Right atrium auricular region (tissue), 2 donors: ENCODE results near the gene RHBG. TPM values are rescaled to one million over a fixed set of nuclear protein-coding genes. Genes with fewer than 3 reads are reported as not detected.

Source experiments
- DNase-seq: peaks from one replicate; pipeline ENCODE4 v3.0.0-alpha.2; 2019; ENCODE audit warnings: low spot score
- H3K27ac ChIP-seq, 2 donors: fragments of 200-600 bp; sonication (generic); 1 replicate in 1 of 2; 2 replicates in 1 of 2; pipeline ENCODE4 v1.5.1; 2016 to 2019
- H3K27me3 ChIP-seq, 2 donors: fragments of 200-600 bp; sonication (generic); one replicate each; pipeline versions ENCODE4 v1.5.1 to v1.6.0; 2017 to 2019
- H3K36me3 ChIP-seq: fragments of 200-600 bp; sonication (generic); one replicate; pipeline ENCODE4 v1.5.1; 2016
- H3K4me1 ChIP-seq, 2 donors: fragments of 200-600 bp; sonication (generic); one replicate each; pipeline versions ENCODE4 v1.5.1 to v1.6.0; 2017 to 2019
- H3K4me3 ChIP-seq, 2 donors: fragments of 200-600 bp; sonication (generic); 1 replicate in 1 of 2; 2 replicates in 1 of 2; pipeline ENCODE4 v1.5.1; 2017 to 2019; ENCODE audit warnings: mild to moderate bottlenecking in 1 of 2, moderate library complexity in 1 of 2
- H3K9me3 ChIP-seq, 2 donors: fragments of 200-600 bp; sonication (generic); one replicate each; pipeline ENCODE4 v1.5.1; 2019
- total RNA-seq, 2 donors: library from RNA; depleted of rRNA; stranded (reverse); fragments of >200 nt; gene quantifications; one replicate each; pipeline ENCODE4 v1.1.0, GENCODE V29; 2016
- TF ChIP-seq, protein P1 (sequence below), 2 donors: fragments of 200-600 bp; sonication (generic); IDR thresholded peaks; one replicate each; pipeline ENCODE4 v1.5.1; 2019; ENCODE audit warnings: antibody characterized with exemption in 2 of 2

Gene RHBG
- total RNA-seq, 2 donors from 2014 or later, result not detected

DNA sequence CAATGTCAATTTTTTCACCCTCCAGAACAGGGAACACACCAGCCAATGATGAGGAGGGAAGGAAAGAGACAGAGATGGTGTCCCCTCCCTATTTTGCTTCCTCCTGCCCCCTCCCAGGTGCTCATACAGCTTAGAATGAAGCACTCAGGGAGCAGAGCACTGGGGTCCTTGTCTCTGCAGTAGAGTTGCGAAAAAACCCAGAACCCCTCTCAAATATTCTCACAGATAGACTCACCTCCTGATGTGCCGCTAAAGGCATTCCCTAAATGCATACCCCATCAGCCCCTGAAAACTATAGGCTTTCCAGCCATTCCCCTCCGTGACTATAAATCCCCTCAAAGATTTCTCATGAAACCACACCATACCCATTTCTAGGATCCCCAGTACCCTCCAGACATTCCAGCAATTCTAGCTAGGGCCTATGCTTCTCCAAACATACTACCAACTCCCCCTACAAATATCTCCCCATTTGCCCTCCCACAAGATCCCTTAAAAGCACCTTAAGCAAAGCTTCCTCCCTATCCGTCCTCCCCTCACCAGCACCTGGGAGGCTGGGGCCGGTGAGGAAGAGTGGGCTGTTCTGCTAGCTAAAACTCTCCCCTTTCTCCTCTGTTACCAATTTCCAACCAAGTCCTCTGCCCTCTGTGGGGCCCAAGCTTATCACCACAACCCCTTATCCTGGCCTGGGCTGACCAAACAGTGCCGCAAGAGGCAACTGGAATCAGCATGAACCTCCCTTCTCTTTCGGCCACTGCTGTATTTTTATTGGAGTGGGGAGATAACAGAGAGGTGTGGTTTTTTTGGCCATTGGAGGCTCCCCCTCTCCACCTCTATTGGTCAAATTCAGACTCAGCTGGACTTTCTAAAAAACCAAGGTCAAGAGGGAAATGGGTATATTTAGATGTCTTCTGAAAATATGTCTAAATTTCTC, 54.7 kb downstream of the RHBG start:
- Histone ChIP-seq H3K9me3 (no peaks in the 10 kb centered on the region), H3K27me3 (peaks cover 32 to 34% of the 10 kb centered on the region in 2 donors), H3K27ac (no peak overlapping the region), H3K36me3 (no peaks in the 10 kb centered on the region), H3K4me3 (no peak overlapping the region), H3K4me1 (peaks cover 0 to 25% of the 10 kb centered on the region in 2 donors)
- no peak for DNase-seq
- TF ChIP-seq, protein P1, sequence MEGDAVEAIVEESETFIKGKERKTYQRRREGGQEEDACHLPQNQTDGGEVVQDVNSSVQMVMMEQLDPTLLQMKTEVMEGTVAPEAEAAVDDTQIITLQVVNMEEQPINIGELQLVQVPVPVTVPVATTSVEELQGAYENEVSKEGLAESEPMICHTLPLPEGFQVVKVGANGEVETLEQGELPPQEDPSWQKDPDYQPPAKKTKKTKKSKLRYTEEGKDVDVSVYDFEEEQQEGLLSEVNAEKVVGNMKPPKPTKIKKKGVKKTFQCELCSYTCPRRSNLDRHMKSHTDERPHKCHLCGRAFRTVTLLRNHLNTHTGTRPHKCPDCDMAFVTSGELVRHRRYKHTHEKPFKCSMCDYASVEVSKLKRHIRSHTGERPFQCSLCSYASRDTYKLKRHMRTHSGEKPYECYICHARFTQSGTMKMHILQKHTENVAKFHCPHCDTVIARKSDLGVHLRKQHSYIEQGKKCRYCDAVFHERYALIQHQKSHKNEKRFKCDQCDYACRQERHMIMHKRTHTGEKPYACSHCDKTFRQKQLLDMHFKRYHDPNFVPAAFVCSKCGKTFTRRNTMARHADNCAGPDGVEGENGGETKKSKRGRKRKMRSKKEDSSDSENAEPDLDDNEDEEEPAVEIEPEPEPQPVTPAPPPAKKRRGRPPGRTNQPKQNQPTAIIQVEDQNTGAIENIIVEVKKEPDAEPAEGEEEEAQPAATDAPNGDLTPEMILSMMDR (IDR thresholded peaks at IDR 0.05), result no peak

DNA sequence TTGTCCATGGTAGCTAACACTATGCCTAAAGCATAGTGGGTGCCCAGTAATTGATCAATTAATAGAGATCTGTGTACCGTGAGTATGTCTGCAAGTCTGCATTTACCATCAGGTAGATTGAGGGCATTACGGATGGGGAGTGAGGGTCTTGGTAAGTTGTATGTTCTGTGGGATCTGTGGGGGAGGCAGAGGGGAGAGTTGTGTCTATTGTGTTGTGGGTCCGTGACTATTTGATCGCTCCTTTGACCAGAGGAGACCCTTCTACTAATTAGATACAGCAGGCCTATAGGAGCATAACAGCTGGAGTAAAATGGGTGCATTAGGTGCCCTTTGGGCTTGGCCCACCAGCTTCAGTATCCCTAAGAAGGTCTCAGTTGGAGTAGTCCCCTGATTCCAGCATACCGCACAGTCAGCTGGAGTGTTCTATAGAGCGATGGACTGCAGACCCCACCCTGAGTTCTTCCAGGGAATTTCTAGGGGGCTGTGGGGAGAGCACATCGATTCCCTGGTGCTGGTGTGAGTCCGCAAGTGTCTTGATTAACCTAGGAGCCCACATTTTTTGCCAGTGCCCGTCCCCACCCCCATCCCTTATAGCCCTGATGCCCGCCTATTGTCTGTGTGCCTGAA, 55.9 kb downstream of the RHBG start:
- Histone ChIP-seq H3K36me3 (no peaks in the 10 kb centered on the region), H3K4me1 (peaks cover 0 to 22% of the 10 kb centered on the region in 2 donors), H3K9me3 (no peaks in the 10 kb centered on the region), H3K4me3 (no peak overlapping the region), H3K27me3 (peaks cover 23 to 29% of the 10 kb centered on the region in 2 donors), H3K27ac (no peak overlapping the region)
- no peak for DNase-seq
- TF ChIP-seq, protein P1 (IDR thresholded peaks at IDR 0.05), result no peak

DNA sequence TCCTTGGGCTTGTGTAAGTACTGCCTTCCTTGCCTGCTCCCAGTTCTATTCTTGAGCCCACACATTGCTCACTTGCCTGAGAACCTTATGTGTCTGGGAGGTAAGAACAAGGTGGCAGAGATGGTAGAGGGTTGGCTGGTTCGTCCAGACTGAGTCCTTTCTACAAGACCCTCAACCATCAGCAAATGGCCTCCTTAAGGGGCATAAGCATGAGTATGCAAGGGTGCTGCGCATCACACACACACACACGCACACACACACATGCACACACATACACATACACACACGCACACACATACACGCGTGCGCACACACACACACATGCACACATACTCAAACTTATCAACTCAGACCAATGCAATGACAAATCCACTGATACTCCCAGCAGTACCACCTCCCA, 56.9 kb downstream of the RHBG start:
- Histone ChIP-seq H3K36me3 (no peaks in the 10 kb centered on the region), H3K27ac (no peak overlapping the region), H3K27me3 (peaks cover 19 to 21% of the 10 kb centered on the region in 2 donors), H3K4me3 (no peak overlapping the region), H3K4me1 (peaks cover 0 to 12% of the 10 kb centered on the region in 2 donors), H3K9me3 (no peaks in the 10 kb centered on the region)
- no peak for DNase-seq
- TF ChIP-seq, protein P1 (IDR thresholded peaks at IDR 0.05), result no peak

DNA sequence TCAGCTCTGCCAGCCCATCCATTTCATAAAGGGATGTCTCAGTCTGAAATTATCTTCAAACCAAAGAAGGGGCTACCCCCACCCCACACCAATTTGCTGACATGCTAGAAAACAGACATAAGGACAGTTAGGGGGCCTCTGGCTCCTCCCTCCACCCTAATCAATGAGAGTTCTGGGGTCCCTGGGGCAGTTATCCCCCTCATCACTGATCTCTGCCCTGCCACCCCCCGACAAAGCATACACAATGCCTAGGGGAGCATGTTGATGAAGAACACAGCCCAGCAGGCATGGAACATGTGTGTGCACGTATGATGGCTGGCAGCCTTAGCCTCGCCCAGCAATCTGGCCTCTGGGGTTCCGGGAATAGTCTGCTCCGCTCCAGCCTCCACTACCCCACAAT, 58.9 kb downstream of the RHBG start:
- H3K27me3 ChIP-seq, result peaks cover 9 to 15% of the 10 kb centered on the region in 2 donors
- TF ChIP-seq, protein P1 (IDR thresholded peaks at IDR 0.05), result no peak
- no peaks in the 10 kb centered on the region for H3K9me3 ChIP-seq
- H3K27ac ChIP-seq, result no peak overlapping the region
- no peak overlapping the region for H3K4me3 ChIP-seq
- H3K4me1 ChIP-seq, result no peaks in the 10 kb centered on the region
- H3K36me3 ChIP-seq, result no peaks in the 10 kb centered on the region
- DNase-seq, result no peak

DNA sequence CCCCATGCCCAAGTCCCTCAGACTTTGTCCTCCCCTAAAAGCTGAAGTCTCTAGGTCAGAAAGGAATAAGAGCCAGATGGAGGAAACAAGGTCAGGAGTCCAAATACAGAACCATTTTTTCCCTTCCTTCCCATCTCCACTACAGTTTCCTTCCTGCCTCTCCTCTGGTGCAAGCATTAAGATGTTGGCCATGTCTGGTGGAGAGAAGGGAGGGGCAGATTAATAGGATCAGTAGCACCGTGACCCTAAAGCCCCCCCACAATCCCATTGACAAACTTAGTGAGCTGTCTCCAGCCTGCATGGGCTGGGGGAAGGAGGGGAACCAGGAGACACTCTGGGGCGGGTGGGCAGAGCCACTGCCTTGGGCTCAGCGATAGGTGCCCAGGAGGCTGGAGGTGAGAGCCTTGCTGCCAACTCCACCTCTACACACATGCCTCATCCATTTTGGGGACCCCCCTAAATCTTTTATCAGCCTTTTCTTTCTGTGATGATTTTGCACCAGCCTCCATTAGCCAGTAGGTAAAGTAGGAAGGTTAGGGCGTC, 59.8 kb downstream of the RHBG start:
- Histone ChIP-seq H3K4me3 (no peak overlapping the region), H3K27ac (no peak overlapping the region), H3K27me3 (peaks cover 9 to 16% of the 10 kb centered on the region in 2 donors), H3K4me1 (no peaks in the 10 kb centered on the region), H3K36me3 (no peaks in the 10 kb centered on the region), H3K9me3 (no peaks in the 10 kb centered on the region)
- TF ChIP-seq, protein P1 (IDR thresholded peaks at IDR 0.05), result no peak
- no peak for DNase-seq
